GM23338 (cell line): ENCODE results near the gene SLC23A2. TPM values are rescaled to one million over a fixed set of nuclear protein-coding genes. Genes with fewer than 3 reads are reported as not detected.

Experiments
- ATAC-seq: fragments of 200-7000 bp; cut with Tn5 transposase; 3 replicates; pipeline ENCODE4 v1.9.1; 2020
- DNase-seq: peaks from one replicate; pipeline ENCODE4 v3.0.0-alpha.2; 2015; ENCODE audit warnings: low spot score
- H2AFZ ChIP-seq: fragments of 200-600 bp; sonication (generic); 2 replicates; pipeline ENCODE4 v1.8.0; 2016; ENCODE audit warnings: antibody characterized with exemption, mild to moderate bottlenecking, moderate library complexity
- H3F3A ChIP-seq: fragments of 200-600 bp; sonication (generic); replicated peaks from 2 replicates; pipeline ENCODE4 v1.8.0; 2017; ENCODE audit warnings: antibody characterized with exemption, mixed run types, low read depth
- H3K27ac ChIP-seq: fragments of 200-600 bp; sonication (generic); 2 replicates; pipeline ENCODE4 v1.6.1; 2016; ENCODE audit warnings: low read depth
- H3K27me3 ChIP-seq: fragments of 200-600 bp; sonication (generic); 2 replicates; pipeline ENCODE4 v1.8.0; 2016; ENCODE audit warnings: mild to moderate bottlenecking, mixed run types, moderate library complexity; ENCODE audit not compliant: insufficient read depth
- H3K36me3 ChIP-seq: fragments of 200-600 bp; sonication (generic); 2 replicates; pipeline ENCODE4 v1.8.0; 2016; ENCODE audit warnings: mild to moderate bottlenecking; ENCODE audit not compliant: insufficient read depth
- H3K4me1 ChIP-seq: fragments of 200-600 bp; sonication (generic); 2 replicates; pipeline ENCODE4 v1.8.0; 2016; ENCODE audit warnings: mild to moderate bottlenecking, moderate library complexity; ENCODE audit not compliant: insufficient read depth
- H3K4me2 ChIP-seq: fragments of 200-600 bp; sonication (generic); 2 replicates; pipeline ENCODE4 v1.7.1; 2017; ENCODE audit warnings: mixed run types
- H3K4me3 ChIP-seq: fragments of 200-600 bp; sonication (generic); 2 replicates; pipeline ENCODE4 v1.6.1; 2016; ENCODE audit warnings: mixed run types
- H3K79me2 ChIP-seq: fragments of 200-600 bp; sonication (generic); replicated peaks from 2 replicates; pipeline ENCODE4 v1.8.0; 2017; ENCODE audit warnings: mild to moderate bottlenecking; ENCODE audit not compliant: insufficient read depth
- H3K9me2 ChIP-seq: fragments of 200-600 bp; sonication (generic); 2 replicates; pipeline ENCODE4 v1.8.0; 2017; ENCODE audit not compliant: insufficient read depth
- H4K20me1 ChIP-seq: fragments of 200-600 bp; sonication (generic); replicated peaks from 2 replicates; pipeline ENCODE4 v1.8.0; 2017; ENCODE audit warnings: mild to moderate bottlenecking; ENCODE audit not compliant: insufficient read depth
- H3K27ac Mint-ChIP-seq: 2 replicates; pipeline ENCODE4 v1.8.0; 2020; ENCODE audit warnings: inconsistent platforms, mild to moderate bottlenecking, moderate library complexity, mixed read lengths
- H3K27me3 Mint-ChIP-seq: 3 replicates; pipeline ENCODE4 v1.8.0; 2022; ENCODE audit warnings: low read depth, mild to moderate bottlenecking, moderate library complexity, mixed read lengths, inconsistent platforms; ENCODE audit not compliant: insufficient read depth, poor library complexity
- H3K36me3 Mint-ChIP-seq: 3 replicates; pipeline ENCODE4 v1.8.0; 2021; ENCODE audit warnings: low read depth, mild to moderate bottlenecking, inconsistent platforms, moderate library complexity, mixed read lengths
- H3K4me1 Mint-ChIP-seq: 3 replicates; pipeline ENCODE4 v1.8.0; 2020; ENCODE audit warnings: mild to moderate bottlenecking, inconsistent platforms, mixed read lengths
- H3K4me3 Mint-ChIP-seq: 3 replicates; pipeline ENCODE4 v1.8.0; 2021; ENCODE audit warnings: moderate library complexity, mild to moderate bottlenecking, inconsistent platforms, mixed read lengths
- H3K9me3 Mint-ChIP-seq: 3 replicates; pipeline ENCODE4 v1.8.0; 2020; ENCODE audit warnings: moderate library complexity, mild to moderate bottlenecking, inconsistent platforms, mixed read lengths
- CREB1 ChIP-seq: fragments of 250-450 bp; sonication (Bioruptor Pico); IDR thresholded peaks from 2 replicates; pipeline ENCODE4 v1.5.0; 2020; ENCODE audit warnings: low read depth, mild to moderate bottlenecking, moderate library complexity
- CTCF ChIP-seq, 2 experiments: fragments of 200-600 bp in 1 of 2; sonication (generic) in 1 of 2; conservative IDR thresholded peaks; 2 replicates each; pipeline versions ENCODE4 v1.5.1 to v1.6.1; 2016 to 2017; ENCODE audit warnings: antibody characterized with exemption in 2 of 2, low read depth in 2 of 2, mild to moderate bottlenecking in 2 of 2, moderate library complexity in 1 of 2
- JUNB ChIP-seq: IDR thresholded peaks from one replicate; pipeline ENCODE4 v1.6.1; 2016; ENCODE audit warnings: antibody characterized with exemption; ENCODE audit not compliant: unreplicated experiment
- POLR2AphosphoS5 ChIP-seq: IDR thresholded peaks from 2 replicates; pipeline ENCODE4 v1.6.1; 2016; ENCODE audit warnings: antibody characterized with exemption, low read depth
- ZNF114 ChIP-seq: fragments of 250-450 bp; sonication (Bioruptor Pico); IDR thresholded peaks from 2 replicates; pipeline ENCODE4 v1.5.0; 2020; ENCODE audit warnings: mild to moderate bottlenecking, moderate library complexity
- ZNF331 ChIP-seq: fragments of 250-450 bp; sonication (Bioruptor Pico); IDR thresholded peaks from 2 replicates; pipeline ENCODE4 v1.5.0; 2020; ENCODE audit warnings: low read depth, mild to moderate bottlenecking, moderate library complexity
- ZNF462 ChIP-seq: fragments of 250-450 bp; sonication (Bioruptor Pico); IDR thresholded peaks from 2 replicates; pipeline ENCODE4 v1.5.0; 2020; ENCODE audit warnings: mild to moderate bottlenecking, moderate library complexity
- polyA plus RNA-seq: library from polyadenylated mRNA; unstranded; fragments of >200 nt; fragmentation: Nextera tagmentation; extraction: Ambion mirVana; gene quantifications from 2 replicates; pipeline ENCODE4 v1.2.1, GENCODE V29; 2016
- total RNA-seq: library from RNA; depleted of rRNA; stranded (reverse); fragments of >200 nt; shearing (Covaris generic); gene quantifications from 2 replicates; pipeline ENCODE4 v1.2.3, GENCODE V29; 2014
- TF ChIP-seq, protein P1 (sequence below): IDR thresholded peaks from one replicate; pipeline ENCODE4 v1.6.1; 2018; ENCODE audit warnings: antibody characterized with exemption; ENCODE audit not compliant: unreplicated experiment

Gene SLC23A2
- total and polyA plus RNA-seq, 2 experiments from 2014 or later = 4.4 to 20.2 TPM

DNA sequence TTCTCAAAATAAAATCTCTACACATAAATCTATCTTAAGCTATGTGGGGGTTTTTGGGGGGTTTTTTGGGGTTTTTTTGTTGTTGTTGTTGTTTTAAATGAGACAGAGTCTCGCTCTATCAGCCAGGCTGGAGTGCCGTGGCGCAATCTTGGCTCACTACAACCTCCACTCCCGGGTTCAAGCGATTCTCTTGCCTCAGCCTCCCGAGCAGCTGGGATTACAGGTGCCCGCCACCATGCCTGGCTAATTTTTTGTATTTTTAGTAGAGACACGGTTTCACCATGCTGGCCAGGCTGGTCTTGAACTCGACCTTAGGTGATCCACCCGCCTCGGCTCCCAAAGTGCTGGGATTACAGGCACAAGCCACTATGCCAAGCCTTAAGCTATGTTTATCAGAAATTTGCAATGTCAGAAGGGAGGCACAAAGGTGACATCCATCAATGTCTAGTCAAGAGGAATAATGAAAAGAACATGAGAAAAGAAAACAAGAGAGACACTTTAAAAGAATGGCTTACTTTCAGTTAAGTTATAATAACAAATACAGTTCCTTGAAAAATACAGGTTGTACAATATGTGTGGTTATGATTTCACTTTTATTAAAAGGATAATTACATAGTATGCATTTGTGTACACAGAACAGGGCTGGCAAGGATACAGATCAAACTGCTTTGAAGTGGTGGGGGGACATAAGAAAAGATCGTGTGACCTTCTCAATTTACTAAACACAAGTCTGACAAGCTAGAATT, 28.6 kb downstream of the SLC23A2 start:
- H3K79me2 ChIP-seq = peaks cover 31% of the 10 kb centered on the region; the same call in 1 of the 2 replicates
- peaks cover 7% of the 10 kb centered on the region; the same call in 1 of the 2 replicates for H3K36me3 ChIP-seq
- no peak for DNase-seq
- no peaks in the 10 kb centered on the region for H3K27me3 ChIP-seq
- H3K9me2 ChIP-seq = 0 out of 2 replicates have a peak, but pooled peaks cover 6% of the 10 kb centered on the region
- H3K27me3 Mint-ChIP-seq = peaks cover 3% of the 10 kb centered on the region
- ATAC-seq = no peak
- H3K4me1 Mint-ChIP-seq = peaks cover 3% of the 10 kb centered on the region; the same call in 1 of the 3 replicates
- no peak overlapping the region for H3K27ac Mint-ChIP-seq
- H3K4me3 ChIP-seq = no peak overlapping the region
- peaks cover 12% of the 10 kb centered on the region; the same call in 2 of the 3 replicates for H3K36me3 Mint-ChIP-seq
- 0 out of 2 replicates have a peak, but pooled peaks cover 3% of the 10 kb centered on the region for H4K20me1 ChIP-seq
- no peak overlapping the region for H3K4me3 Mint-ChIP-seq
- no peaks in the 10 kb centered on the region for H3K4me1 ChIP-seq
- H2AFZ ChIP-seq = no peak overlapping the region
- no peaks in the 10 kb centered on the region for H3K9me3 Mint-ChIP-seq
- TF ChIP-seq ZNF462 (CRISPR knock-in tag) = no peak
- TF ChIP-seq ZNF114 (CRISPR knock-in tag) = no peak
- no peak for TF ChIP-seq JUNB
- TF ChIP-seq, protein P1, sequence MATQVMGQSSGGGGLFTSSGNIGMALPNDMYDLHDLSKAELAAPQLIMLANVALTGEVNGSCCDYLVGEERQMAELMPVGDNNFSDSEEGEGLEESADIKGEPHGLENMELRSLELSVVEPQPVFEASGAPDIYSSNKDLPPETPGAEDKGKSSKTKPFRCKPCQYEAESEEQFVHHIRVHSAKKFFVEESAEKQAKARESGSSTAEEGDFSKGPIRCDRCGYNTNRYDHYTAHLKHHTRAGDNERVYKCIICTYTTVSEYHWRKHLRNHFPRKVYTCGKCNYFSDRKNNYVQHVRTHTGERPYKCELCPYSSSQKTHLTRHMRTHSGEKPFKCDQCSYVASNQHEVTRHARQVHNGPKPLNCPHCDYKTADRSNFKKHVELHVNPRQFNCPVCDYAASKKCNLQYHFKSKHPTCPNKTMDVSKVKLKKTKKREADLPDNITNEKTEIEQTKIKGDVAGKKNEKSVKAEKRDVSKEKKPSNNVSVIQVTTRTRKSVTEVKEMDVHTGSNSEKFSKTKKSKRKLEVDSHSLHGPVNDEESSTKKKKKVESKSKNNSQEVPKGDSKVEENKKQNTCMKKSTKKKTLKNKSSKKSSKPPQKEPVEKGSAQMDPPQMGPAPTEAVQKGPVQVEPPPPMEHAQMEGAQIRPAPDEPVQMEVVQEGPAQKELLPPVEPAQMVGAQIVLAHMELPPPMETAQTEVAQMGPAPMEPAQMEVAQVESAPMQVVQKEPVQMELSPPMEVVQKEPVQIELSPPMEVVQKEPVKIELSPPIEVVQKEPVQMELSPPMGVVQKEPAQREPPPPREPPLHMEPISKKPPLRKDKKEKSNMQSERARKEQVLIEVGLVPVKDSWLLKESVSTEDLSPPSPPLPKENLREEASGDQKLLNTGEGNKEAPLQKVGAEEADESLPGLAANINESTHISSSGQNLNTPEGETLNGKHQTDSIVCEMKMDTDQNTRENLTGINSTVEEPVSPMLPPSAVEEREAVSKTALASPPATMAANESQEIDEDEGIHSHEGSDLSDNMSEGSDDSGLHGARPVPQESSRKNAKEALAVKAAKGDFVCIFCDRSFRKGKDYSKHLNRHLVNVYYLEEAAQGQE = no peak
- no peak for TF ChIP-seq CTCF (conservative IDR thresholded peaks at IDR 0.05; ENCODE audit: low read depth in 2 of 2)
- TF ChIP-seq POLR2AphosphoS5 = no peak
- TF ChIP-seq CREB1 (CRISPR knock-in tag) = no peak
- TF ChIP-seq ZNF331 (CRISPR knock-in tag) = no peak
- H3F3A ChIP-seq = no peaks in the 10 kb centered on the region
- no peak overlapping the region for H3K27ac ChIP-seq
- no peak overlapping the region for H3K4me2 ChIP-seq
